T-helper 22 cell (primary cell): ENCODE data around the gene HINT3.
"Not testable (repeated sequence)": the region's sequence is repeated elsewhere in the genome, so short reads cannot be mapped to it uniquely, and the experiment has no call there.

Experiments
- DNase-seq: peaks from one replicate; pipeline ENCODE4 v3.0.0-alpha.2; 2020; ENCODE audit warnings: low read depth

The HINT3 gene

GRCh38 chr6:126002755-126003679 lies 46.4 kb downstream of the HINT3 start:
- DNase-seq = no peak

DNA sequence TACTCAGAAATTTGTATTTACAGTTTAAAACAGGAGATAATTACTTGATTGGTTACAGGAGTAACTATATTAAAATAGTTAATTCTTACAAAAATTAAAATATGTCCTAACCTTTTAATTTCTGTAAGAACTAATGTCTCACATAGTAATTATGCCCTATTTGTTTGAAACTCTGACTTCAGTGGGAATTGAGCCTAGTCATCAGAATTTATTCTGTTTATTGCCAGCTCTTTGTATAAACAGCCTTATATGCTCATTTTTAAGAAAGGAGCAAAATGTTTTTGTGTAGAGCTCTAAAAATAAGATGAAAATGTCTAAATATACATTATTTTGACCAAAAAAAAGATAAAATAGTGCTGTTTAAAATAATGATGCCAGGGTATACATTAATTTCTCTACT lies 51.2 kb downstream of the HINT3 start:
- no peak for DNase-seq

GRCh38 chr6:126010040-126010439 lies 53.5 kb downstream of the HINT3 start:
- DNase-seq = no peak

DNA sequence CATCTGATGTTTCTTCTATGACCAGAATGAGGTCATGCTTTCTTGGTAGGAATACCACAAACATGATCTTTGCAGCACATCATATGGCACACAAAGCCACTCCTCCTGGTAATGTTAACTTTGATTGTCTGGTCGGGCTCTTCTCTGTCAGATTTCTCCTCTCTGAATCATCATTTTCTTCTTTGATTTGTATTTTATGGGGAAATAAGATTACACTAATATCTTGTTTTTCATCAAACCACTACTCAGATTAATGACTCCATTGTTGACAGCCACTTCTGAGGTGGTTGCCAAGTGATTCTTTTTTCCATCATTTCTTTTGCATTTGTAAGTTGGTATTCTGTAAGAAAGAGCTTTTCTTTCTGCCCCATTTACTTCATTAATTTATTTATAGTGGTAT lies 59.3 kb downstream of the HINT3 start:
- no peak for DNase-seq

DNA sequence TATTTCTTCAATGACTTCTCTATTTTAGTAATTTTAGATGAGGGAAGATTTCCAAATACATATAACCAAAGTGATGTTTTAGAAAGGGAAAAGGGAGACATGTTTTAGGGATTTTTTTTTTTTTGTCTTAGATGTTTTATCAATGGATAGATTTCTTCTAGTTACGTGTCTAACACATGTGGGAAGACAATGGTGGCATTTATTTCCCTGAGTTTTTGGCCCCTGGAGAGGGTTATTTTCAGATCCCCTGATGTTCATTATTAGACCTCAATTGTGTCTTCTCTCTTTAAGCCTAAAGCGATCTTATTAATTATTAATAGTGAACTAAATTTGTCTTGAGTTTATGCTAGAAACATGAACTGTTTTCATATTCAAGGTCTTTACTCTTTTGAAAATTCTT lies 60.0 kb downstream of the HINT3 start:
- no peak for DNase-seq

DNA sequence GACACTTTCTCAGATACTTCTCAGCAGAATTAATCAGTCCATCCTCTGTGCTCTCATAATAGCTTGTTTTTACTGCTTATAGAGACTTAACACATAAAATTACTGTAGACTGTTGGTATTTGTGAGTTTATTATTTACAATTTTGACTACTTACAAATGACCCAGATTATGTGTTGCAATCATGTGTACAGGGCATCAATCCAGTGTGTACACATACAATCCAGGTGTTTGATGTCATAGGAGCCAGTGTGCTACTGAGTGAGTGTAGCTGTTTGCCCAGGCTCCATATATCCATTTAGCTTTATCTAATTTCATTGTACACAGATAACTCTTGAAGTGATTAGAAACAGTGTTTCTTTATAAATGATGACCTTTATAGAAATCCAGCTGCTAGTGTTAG lies 61.1 kb downstream of the HINT3 start:
- no peak for DNase-seq

GRCh38 chr6:126020305-126021050 lies 63.9 kb downstream of the HINT3 start:
- no peak for DNase-seq

DNA sequence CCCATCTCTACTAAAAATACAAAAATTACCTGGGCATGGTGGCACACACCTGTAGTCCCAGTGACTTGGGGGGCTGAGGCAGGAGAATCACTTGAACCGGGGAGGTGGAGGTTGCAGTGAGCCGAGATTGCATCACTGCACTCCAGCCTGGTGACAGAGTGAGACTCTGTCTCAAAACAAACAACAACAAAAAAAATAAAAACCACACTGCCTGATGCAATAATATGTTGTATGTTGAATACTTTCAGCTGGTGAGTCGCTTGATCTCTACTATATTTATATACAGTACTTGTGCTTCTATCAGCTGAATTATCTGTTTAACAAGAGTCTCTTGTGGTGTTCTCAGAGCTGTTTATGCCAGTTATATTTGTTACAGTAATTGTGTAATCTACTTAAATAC lies 66.9 kb downstream of the HINT3 start:
- not testable (repeated sequence) for DNase-seq

DNA sequence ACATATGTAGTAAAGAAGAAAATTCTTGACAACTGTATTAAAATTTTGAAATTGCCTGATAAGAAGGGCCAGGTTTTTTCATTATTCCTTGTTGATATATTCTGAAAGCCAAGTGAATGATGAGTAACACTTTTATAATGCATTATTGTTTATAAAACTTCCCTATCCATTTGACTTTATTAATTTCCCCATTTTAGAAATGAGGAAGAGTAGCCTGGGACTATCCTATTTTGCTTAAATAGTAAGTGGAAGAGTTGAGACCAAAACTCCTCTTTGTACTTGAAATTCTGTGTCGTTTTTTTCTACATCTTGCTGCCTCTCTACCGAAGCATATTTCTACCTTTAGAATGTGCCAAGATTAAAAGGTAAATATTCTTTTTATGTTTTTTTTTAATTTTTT lies 69.4 kb downstream of the HINT3 start:
- DNase-seq = no peak

DNA sequence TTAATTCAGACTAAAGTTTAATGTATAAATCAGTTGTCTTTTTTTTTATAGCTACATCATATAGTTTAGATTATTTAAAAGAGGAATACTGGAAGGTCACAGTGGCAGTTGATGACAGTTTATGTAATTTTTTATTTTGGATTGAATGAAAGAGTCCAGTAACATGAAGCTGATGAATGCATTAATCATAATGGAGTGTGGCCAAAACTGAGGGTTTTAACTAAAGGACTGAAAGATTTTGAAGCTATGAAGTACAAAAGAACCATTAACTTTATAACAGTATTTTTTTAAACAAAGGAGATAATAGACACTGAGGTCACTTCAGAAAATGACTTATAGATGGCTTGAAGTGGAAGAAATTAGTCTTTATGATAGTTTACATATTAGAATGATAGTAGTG lies 71.0 kb downstream of the HINT3 start:
- no peak for DNase-seq
